Heart right ventricle (tissue), 16 donors: Measurements from ENCODE around the gene CPAMD8. TPM values are rescaled to one million over a fixed set of nuclear protein-coding genes. Genes with fewer than 3 reads are reported as not detected.

Experiments used
- ATAC-seq, 8 donors: fragments of 200-7000 bp; cut with Tn5 transposase; one replicate each; pipeline ENCODE4 v1.9.1; 2020; ENCODE audit warnings: mild to moderate bottlenecking in 8 of 8, moderate library complexity in 8 of 8, moderate number of reproducible peaks in 1 of 8
- DNase-seq, 2 donors: peaks; one replicate each; pipeline ENCODE4 v3.0.0-alpha.2; 2020
- H3K27ac ChIP-seq, 10 donors: fragments of 200-600 bp; sonication (generic) in 2 of 10; one replicate each; pipeline versions ENCODE4 v1.5.0 to v1.8.0; 2020 to 2022; ENCODE audit warnings: mild to moderate bottlenecking in 3 of 10
- H3K27me3 ChIP-seq, 7 donors: fragments of 200-600 bp; one replicate each; pipeline ENCODE4 v1.8.0; 2021 to 2022; ENCODE audit warnings: mild to moderate bottlenecking in 2 of 7
- H3K36me3 ChIP-seq, 9 donors: fragments of 200-600 bp; sonication (generic) in 1 of 9; one replicate each; pipeline versions ENCODE4 v1.5.0 to v1.8.0; 2020 to 2022; ENCODE audit warnings: mild to moderate bottlenecking in 2 of 9
- H3K4me1 ChIP-seq, 9 donors: fragments of 200-600 bp; sonication (generic) in 1 of 9; one replicate each; pipeline versions ENCODE4 v1.5.0 to v1.8.0; 2020 to 2022; ENCODE audit warnings: mild to moderate bottlenecking in 4 of 9
- H3K4me3 ChIP-seq, 10 donors: fragments of 200-600 bp; sonication (generic) in 2 of 10; one replicate each; pipeline versions ENCODE4 v1.5.0 to v1.8.0; 2020 to 2022; ENCODE audit warnings: mild to moderate bottlenecking in 7 of 10, moderate library complexity in 2 of 10
- H3K9me3 ChIP-seq, 11 donors: fragments of 200-600 bp in 10 of 11; sonication (generic) in 2 of 11; one replicate each; pipeline versions ENCODE4 v1.5.0 to v1.8.0; 2013 to 2022; ENCODE audit warnings: mild to moderate bottlenecking in 2 of 11, control low read depth in 1 of 11, moderate library complexity in 1 of 11
- WGBS, 2 donors: extraction: QIAGEN DNeasy Blood & Tissue Kit; methylation state at CpG; one replicate each; pipeline ENCODE4 v1.1.7; 2013; ENCODE audit warnings: inconsistent platforms in 1 of 2; 5-methylcytosine and 5-hydroxymethylcytosine counted together
- intact Hi-C, 10 donors: fragments of 100-400 bp; cut with DNase I; formaldehyde crosslinking; loops; one replicate each; pipeline versions ENCODE4 v1.11.1 to v1.14.2; 2022
- polyA plus RNA-seq, 2 donors: library from polyadenylated mRNA; stranded (reverse); fragments of 200-250 nt; gene quantifications; one replicate each; pipeline ENCODE4 v1.2.3, GENCODE V29; 2013
- total RNA-seq, 10 donors: library from RNA; stranded (reverse); fragmentation: NEBNext Ultra II Directional in 3 of 10; extraction: Animal tissue kit (Norgen Biotek cat#: 25700) in 3 of 10; gene quantifications; one replicate each; pipeline versions ENCODE4 v1.2.1 to v1.2.4, GENCODE V29; 2021 to 2023
- TF ChIP-seq, protein P1 (sequence below), 9 donors: fragments of 200-600 bp; sonication (generic) in 2 of 9; IDR thresholded peaks; one replicate each; pipeline versions ENCODE4 v1.5.0 to v1.8.0; 2021 to 2022; ENCODE audit warnings: antibody characterized with exemption in 9 of 9, mild to moderate bottlenecking in 5 of 9, moderate library complexity in 1 of 9
- donor health status: Arrhythmogenic right ventricular cardiomyopathy.
- donor health status: ischemic (EF 13 %, LVEDD 7.1; RV severe dilation, severe dysfunction).
- donor health status: healthy with polysubstance abuse.
- donor health status: DM: no; HTN: yes; CAD: no.
- donor health status: DM: no; HTN: no; CAD: no.
- donor health status: ischemic (EF 25% LVEDD 6.9; RV normal size, moderate dysfunction).
- donor health status: ischemic (EF 25% LVEDD 5.7; RV mildly dilated, moderate dysfunction).
- donor health status: healthy.
- donor health status: DM: yes; HTN: yes; CAD: no.
- donor health status: Ischemic cardiomyopathy.
- donor health status: ischemic (EF 35%, LVEDD 5.7; RV mildly dilated, moderate dysfunction).
- donor health status: nonischemic (EF 11% LVEDD 7.7; RV severe dilation, severe dysfunction).
- donor health status: DM: yes; HTN: yes; CAD: no.
- donor health status: PGD.
- donor health status: ischemic (EF 29% LVEDD 5.4; RV normal size, mild dysfunction).
- donor health status: nonischemic (EF 23%, LVEDD 6.1; RV moderate dilation, normal function).

CPAMD8 gene
- total and polyA plus RNA-seq, 12 donors, result 4.8 to 77.9 (median 10.9) TPM

DNA sequence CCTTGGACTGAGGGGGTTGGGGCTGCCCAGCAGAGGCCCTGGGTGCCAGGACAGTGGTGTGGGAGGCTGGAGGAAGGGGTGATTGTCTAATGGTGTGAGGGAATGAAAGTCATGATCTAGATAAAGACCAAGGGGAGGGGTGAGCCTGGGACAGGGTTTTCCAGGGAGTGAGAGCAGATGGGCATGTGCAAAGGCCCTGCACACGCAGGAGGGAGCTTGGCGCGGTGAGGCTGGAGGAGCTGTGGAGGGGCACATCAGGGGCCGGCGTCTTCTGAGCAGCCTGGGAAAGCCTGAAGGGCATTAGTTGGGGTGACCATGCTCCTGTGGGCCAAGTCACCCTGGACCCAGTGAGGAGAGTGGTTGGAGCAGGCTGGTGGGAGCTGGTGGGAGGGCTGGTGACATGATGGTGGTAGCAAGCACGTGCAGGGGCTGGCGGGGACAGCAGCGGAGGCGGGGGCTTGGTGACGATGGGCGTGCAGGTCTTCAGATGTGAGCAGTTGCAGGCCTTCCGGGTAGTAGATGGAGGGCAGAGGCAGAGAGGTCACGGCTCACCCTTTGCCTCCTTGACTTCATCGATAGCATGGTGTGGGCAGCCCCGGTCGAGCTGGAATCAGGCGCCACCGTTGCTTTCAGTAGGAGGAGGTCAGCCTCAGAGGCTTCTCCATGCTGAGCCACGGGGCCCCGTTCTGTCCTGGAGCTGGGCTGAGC lies 158.0 kb downstream of the CPAMD8 start:
- no peaks in the 10 kb centered on the region for H3K9me3 ChIP-seq
- no peaks in the 10 kb centered on the region for H3K27me3 ChIP-seq
- peaks cover 0 to 100% (median 73%) of the 10 kb centered on the region in 9 donors for H3K36me3 ChIP-seq
- DNase-seq, result no peak
- no peak overlapping the region for H3K27ac ChIP-seq
- ATAC-seq, result no peak
- WGBS, 2 donors, result 92 to 95% methylated on average over 20 of the region's 20 CpGs
- H3K4me1 ChIP-seq, result peaks cover under 1 to 22% (median 10%) of the 10 kb centered on the region in 9 donors
- H3K4me3 ChIP-seq, result no peak overlapping the region
- TF ChIP-seq, protein P1, sequence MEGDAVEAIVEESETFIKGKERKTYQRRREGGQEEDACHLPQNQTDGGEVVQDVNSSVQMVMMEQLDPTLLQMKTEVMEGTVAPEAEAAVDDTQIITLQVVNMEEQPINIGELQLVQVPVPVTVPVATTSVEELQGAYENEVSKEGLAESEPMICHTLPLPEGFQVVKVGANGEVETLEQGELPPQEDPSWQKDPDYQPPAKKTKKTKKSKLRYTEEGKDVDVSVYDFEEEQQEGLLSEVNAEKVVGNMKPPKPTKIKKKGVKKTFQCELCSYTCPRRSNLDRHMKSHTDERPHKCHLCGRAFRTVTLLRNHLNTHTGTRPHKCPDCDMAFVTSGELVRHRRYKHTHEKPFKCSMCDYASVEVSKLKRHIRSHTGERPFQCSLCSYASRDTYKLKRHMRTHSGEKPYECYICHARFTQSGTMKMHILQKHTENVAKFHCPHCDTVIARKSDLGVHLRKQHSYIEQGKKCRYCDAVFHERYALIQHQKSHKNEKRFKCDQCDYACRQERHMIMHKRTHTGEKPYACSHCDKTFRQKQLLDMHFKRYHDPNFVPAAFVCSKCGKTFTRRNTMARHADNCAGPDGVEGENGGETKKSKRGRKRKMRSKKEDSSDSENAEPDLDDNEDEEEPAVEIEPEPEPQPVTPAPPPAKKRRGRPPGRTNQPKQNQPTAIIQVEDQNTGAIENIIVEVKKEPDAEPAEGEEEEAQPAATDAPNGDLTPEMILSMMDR (IDR thresholded peaks at IDR 0.05), result no peak
- intact Hi-C loops, result no loop called here

GRCh38 chr19:16867211-16867610 lies 159.4 kb downstream of the CPAMD8 start:
- ATAC-seq (no peak), DNase-seq (no peak)
- peaks cover 0 to 100% (median 73%) of the 10 kb centered on the region in 9 donors for H3K36me3 ChIP-seq
- no peaks in the 10 kb centered on the region for H3K27me3 ChIP-seq
- TF ChIP-seq, protein P1 (IDR thresholded peaks at IDR 0.05), result no peak
- intact Hi-C loops, result no loop called here
- no peak overlapping the region for H3K27ac ChIP-seq
- H3K9me3 ChIP-seq, result no peaks in the 10 kb centered on the region
- H3K4me3 ChIP-seq, result no peak overlapping the region
- peaks cover 0 to 14% (median 3%) of the 10 kb centered on the region in 9 donors for H3K4me1 ChIP-seq
- WGBS, 2 donors, result 88% methylated on average over 10 of the region's 10 CpGs

GRCh38 chr19:16862826-16863415 lies 163.7 kb downstream of the CPAMD8 start:
- WGBS, 2 donors, result 94 to 95% methylated on average over 10 of the region's 10 CpGs
- peaks cover 0 to 14% (median 0%) of the 10 kb centered on the region in 9 donors for H3K4me1 ChIP-seq
- H3K27ac ChIP-seq, result no peak overlapping the region
- peaks cover 0 to 89% (median 45%) of the 10 kb centered on the region in 9 donors for H3K36me3 ChIP-seq
- H3K9me3 ChIP-seq, result no peaks in the 10 kb centered on the region
- no peak for ATAC-seq
- H3K4me3 ChIP-seq, result no peak overlapping the region
- no peak for DNase-seq
- TF ChIP-seq, protein P1 (IDR thresholded peaks at IDR 0.05), result no peak
- H3K27me3 ChIP-seq, result no peaks in the 10 kb centered on the region
- intact Hi-C loops, result no loop called here

- TF ChIP-seq, protein P1 (IDR thresholded peaks at IDR 0.05), result no peak
- intact Hi-C loops, result no loop called here
- no peaks in the 10 kb centered on the region for H3K27me3 ChIP-seq
- DNase-seq (no peak), ATAC-seq (no peak)
- no peaks in the 10 kb centered on the region for H3K9me3 ChIP-seq
- H3K36me3 ChIP-seq, result peaks cover 0 to 88% (median 36%) of the 10 kb centered on the region in 9 donors
- no peak overlapping the region for H3K27ac ChIP-seq
- 89 to 92% methylated on average over 5 of the region's 5 CpGs for WGBS, 2 donors
- peaks cover 0 to 14% (median 0%) of the 10 kb centered on the region in 9 donors for H3K4me1 ChIP-seq
- no peak overlapping the region for H3K4me3 ChIP-seq
Measured at GRCh38 chr19:16861834-16862233, 164.8 kb downstream of the CPAMD8 start.
